ENCODE results near the gene EGFLAM.

GRCh38 chr5:38478878-38479277 is 220.5 kb downstream of the EGFLAM start:
- no peak for TF ChIP-seq EZH2 (IDR thresholded peaks at IDR 0.05; ENCODE audit: borderline replicate concordance, low read depth, low read length, poor library complexity, severe bottlenecking)
- no peak for TF ChIP-seq CTCF (conservative IDR thresholded peaks at IDR 0.05; ENCODE audit: low read depth, low read length)
